Measurements from ENCODE around the gene IP6K1. TPM values are rescaled to one million over a fixed set of nuclear protein-coding genes. Genes with fewer than 3 reads are reported as not detected.

The IP6K1 gene
- polyA plus RNA-seq, 1 donor (not counting 4 experiments of a cell fraction or from before 2014, with no cell fraction given), result 24.5 TPM

GRCh38 chr3:49723628-49724551 lies 62.5 kb downstream of the IP6K1 start, which contains the start of gene GMPPB:
TSS of gene GMPPB (minus strand) at chr3:49723951. CDS start at chr3:49723726, 225 bp downstream.
- H3K27me3 ChIP-seq (ENCODE audit: control insufficient read depth, extremely low read depth, insufficient read depth, low read length), result no peaks in the 10 kb centered on the region
- FAIRE-seq, result peak; percentile 67
- peak within 1 kb of the TSS; percentile 96 for H3K27ac ChIP-seq (ENCODE audit: control insufficient read depth, insufficient read depth, low read length)
- no peaks in the 10 kb centered on the region for H3K9me3 ChIP-seq (ENCODE audit: control insufficient read depth, low read depth, low read length)
- DNase-seq (ENCODE audit: low read depth, low spot score), result peak; percentile 76
- no peaks in the 10 kb centered on the region for H3K9me1 ChIP-seq (ENCODE audit: control insufficient read depth, extremely low read depth, insufficient read depth, low read length)
- TF ChIP-seq CTCF (optimal IDR thresholded peaks at IDR 0.05 in 1 of 3, IDR thresholded peaks at IDR 0.05 in 1 of 3, conservative IDR thresholded peaks at IDR 0.05 in 1 of 3; ENCODE audit: extremely low read depth in 1 of 3, insufficient read depth in 2 of 3, low read length in 3 of 3) (no peak), EZH2 (IDR thresholded peaks at IDR 0.05; ENCODE audit: low read length) (no peak)
- H3K4me3 ChIP-seq (ENCODE audit: control insufficient read depth in 2 of 3, extremely low read depth in 1 of 3, insufficient read depth in 2 of 3, low read depth in 1 of 3, low read length in 3 of 3), result peak within 1 kb of the TSS; percentile 94 to 99 (median 96)
- peaks cover 9% of the 10 kb centered on the region for H4K20me1 ChIP-seq (ENCODE audit: control insufficient read depth, extremely low read depth, insufficient read depth, low read length)
- peak within 1 kb of the TSS; percentile 95 for H3K4me2 ChIP-seq (ENCODE audit: control insufficient read depth, extremely low read depth, insufficient read depth, low read depth, low read length)
- H3K79me2 ChIP-seq (ENCODE audit: control insufficient read depth, insufficient read depth, low read length), result peaks cover 17% of the 10 kb centered on the region
- peak within 1 kb of the TSS; percentile 99 for H3K9ac ChIP-seq (ENCODE audit: control insufficient read depth, extremely low read depth, insufficient read depth, low read length)
- dilution Hi-C loops (cut with MboI; ENCODE audit: extremely low pct_ligation_motif_present, low sequenced_read_pairs), result no loop called here
- H2AFZ ChIP-seq (ENCODE audit: control insufficient read depth, low read length), result peak within 1 kb of the TSS; percentile 62
- peaks cover 17% of the 10 kb centered on the region for H3K4me1 ChIP-seq (ENCODE audit: control insufficient read depth, extremely low read depth, insufficient read depth, low read length)
- H3K36me3 ChIP-seq (ENCODE audit: control insufficient read depth in 2 of 2, extremely low read depth in 1 of 2, insufficient read depth in 2 of 2, low read length in 2 of 2), result peaks cover 21 to 30% of the 10 kb centered on the region in 2 experiments

GRCh38 chr3:49723296-49723627 lies 63.1 kb downstream of the IP6K1 start:
- Histone ChIP-seq H3K4me3 (ENCODE audit: control insufficient read depth in 2 of 3, extremely low read depth in 1 of 3, insufficient read depth in 2 of 3, low read depth in 1 of 3, low read length in 3 of 3) (peak overlapping the region; percentile 94 to 99 (median 96)), H3K27ac (ENCODE audit: control insufficient read depth, insufficient read depth, low read length) (peak overlapping the region; percentile 96), H4K20me1 (ENCODE audit: control insufficient read depth, extremely low read depth, insufficient read depth, low read length) (peaks cover 14% of the 10 kb centered on the region), H3K36me3 (ENCODE audit: control insufficient read depth in 2 of 2, extremely low read depth in 1 of 2, insufficient read depth in 2 of 2, low read length in 2 of 2) (peaks cover 21 to 30% of the 10 kb centered on the region in 2 experiments), H3K27me3 (ENCODE audit: control insufficient read depth, extremely low read depth, insufficient read depth, low read length) (no peaks in the 10 kb centered on the region), H3K9ac (ENCODE audit: control insufficient read depth, extremely low read depth, insufficient read depth, low read length) (peak overlapping the region; percentile 99), H3K9me1 (ENCODE audit: control insufficient read depth, extremely low read depth, insufficient read depth, low read length) (no peaks in the 10 kb centered on the region), H3K9me3 (ENCODE audit: control insufficient read depth, low read depth, low read length) (no peaks in the 10 kb centered on the region), H2AFZ (ENCODE audit: control insufficient read depth, low read length) (peak overlapping the region; percentile 62), H3K79me2 (ENCODE audit: control insufficient read depth, insufficient read depth, low read length) (peaks cover 17% of the 10 kb centered on the region), H3K4me1 (ENCODE audit: control insufficient read depth, extremely low read depth, insufficient read depth, low read length) (peaks cover 23% of the 10 kb centered on the region), H3K4me2 (ENCODE audit: control insufficient read depth, extremely low read depth, insufficient read depth, low read depth, low read length) (peak overlapping the region; percentile 80)
- DNase-seq (ENCODE audit: low read depth, low spot score), result no peak
- dilution Hi-C loops (cut with MboI; ENCODE audit: extremely low pct_ligation_motif_present, low sequenced_read_pairs), result no loop called here
- TF ChIP-seq CTCF (optimal IDR thresholded peaks at IDR 0.05 in 1 of 3, IDR thresholded peaks at IDR 0.05 in 1 of 3, conservative IDR thresholded peaks at IDR 0.05 in 1 of 3; ENCODE audit: extremely low read depth in 1 of 3, insufficient read depth in 2 of 3, low read length in 3 of 3) (no peak), EZH2 (IDR thresholded peaks at IDR 0.05; ENCODE audit: low read length) (no peak)
- FAIRE-seq, result peak; percentile 51
